ENCODE measurements around the gene SNRPB2. TPM values are rescaled to one million over a fixed set of nuclear protein-coding genes. Genes with fewer than 3 reads are reported as not detected.
A peak's percentile ranks its signal among the peaks of the same experiment; 100 is the strongest.

The SNRPB2 gene
- total RNA-seq (10 to 100 TPM; 30.8 to 97.0 (median 40.0) TPM), polyA plus RNA-seq (10 to 100 TPM; 25.2 to 74.0 TPM), total RNA-seq (25.6 reads per million, percentile 56 among the genes with 10 or more reads in this experiment)

DNA sequence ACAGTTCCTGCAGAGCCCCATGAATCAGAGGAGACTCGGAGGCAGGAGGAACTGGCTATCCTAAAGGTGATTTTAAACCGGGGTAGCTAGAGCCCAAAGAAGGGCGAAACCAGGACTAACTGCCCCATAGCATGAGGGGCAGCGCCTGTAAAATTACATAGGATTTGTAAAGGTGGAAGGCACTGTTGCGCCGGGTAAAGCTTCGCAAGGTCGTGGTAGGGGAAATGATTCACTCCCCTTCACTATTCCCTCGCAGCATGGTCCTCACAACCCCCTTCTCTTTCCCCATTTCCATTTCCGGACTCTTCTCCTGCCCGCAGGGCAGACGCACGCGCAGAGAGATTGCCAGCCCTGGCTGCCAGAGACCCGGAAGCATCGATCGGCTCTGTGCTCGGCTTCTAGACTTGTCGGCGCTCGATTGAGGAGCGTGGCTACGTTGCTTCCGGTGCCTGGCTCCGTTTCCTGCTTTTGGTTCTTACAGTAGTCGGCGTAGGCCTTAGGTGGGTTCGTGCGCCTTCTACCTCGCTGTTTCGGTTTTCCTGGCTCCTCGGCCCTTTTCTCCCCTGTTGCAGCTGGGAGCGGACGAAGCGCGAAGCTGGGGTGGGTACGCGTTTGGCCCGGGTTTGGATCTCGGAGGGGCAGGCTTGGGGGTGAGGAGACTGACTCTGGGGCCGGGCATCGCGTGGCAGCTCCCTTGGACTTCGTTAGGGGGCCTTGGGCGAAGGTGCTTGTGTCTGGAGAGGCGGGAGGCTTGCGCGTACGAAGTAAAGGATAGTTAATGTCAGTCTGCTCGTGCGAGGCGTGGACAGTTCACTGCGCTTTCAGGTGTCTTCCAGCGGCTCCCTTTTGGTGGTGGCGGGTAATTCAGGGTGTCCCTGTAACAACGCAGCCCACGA lies at the start of gene SNRPB2:
SNRPB2 (plus strand) TSS at position 462 of the 896 bp plus-strand sequence. CDS start 1,677 bp downstream, outside the sequence.
- ATAC-seq (peak; percentile 98), DNase-seq (peak; percentile 75 to 94 (median 90))
- Mint-ChIP-seq H3K27ac (peak within 1 kb of the TSS; percentile 98 to 100 (median 100)), H3K27me3 (peaks cover 9 to 25% (median 15%) of the 10 kb centered on the region in 5 donors), H3K9me3 (peaks cover 0 to 10% (median 0%) of the 10 kb centered on the region in 11 donors), H3K4me1 (peaks cover 32 to 60% (median 56%) of the 10 kb centered on the region in 7 donors), H3K36me3 (peaks cover 5 to 38% (median 20%) of the 10 kb centered on the region in 5 donors), H3K4me3 (peak within 1 kb of the TSS; percentile 87 to 100 (median 99))
- intact Hi-C loops (cut with micrococcal nuclease), result loop anchor here (1.0 to 10.0 kb wide), 10 partner anchors 21 to 1837 kb away; partner anchors contain the start of genes KAT14 (in 2 of the 2), PET117 (in 2 of the 2), RRBP1 (in 2 of the 2) and DZANK1 (in 1 of the 2)
- ChIA-PET CTCF (interaction anchor here (0.6 kb wide), 1 partner anchor 1586 kb away, joined by 3 read pairs; no protein-coding TSS in a partner anchor), POLR2A (interaction anchor here (0.7 to 3.6 kb wide), 6 partner anchors 19 to 1778 kb away, joined by 3 to 19 read pairs (median 4); partner anchors contain the start of genes KIF16B, SEC23B and ZNF133)
- peak within 1 kb of the TSS; percentile 94 for H3K27ac ChIP-seq (ENCODE audit: low read depth, low read length)
- no peaks in the 10 kb centered on the region for H3K9me3 ChIP-seq (ENCODE audit: control insufficient read depth in 2 of 3, low read length in 3 of 3)
- H3K4me1 ChIP-seq (ENCODE audit: control insufficient read depth in 2 of 2, insufficient read depth in 2 of 2, low read length in 2 of 2), result peaks cover 30 to 40% of the 10 kb centered on the region in 2 donors
- H3K36me3 ChIP-seq (ENCODE audit: control insufficient read depth in 2 of 3, insufficient read depth in 3 of 3, low read length in 3 of 3), result peaks cover 2 to 27% (median 6%) of the 10 kb centered on the region in 3 experiments
- no peaks in the 10 kb centered on the region for H3K27me3 ChIP-seq (ENCODE audit: control insufficient read depth in 2 of 2, insufficient read depth in 2 of 2, low read length in 2 of 2)
- peak within 1 kb of the TSS; percentile 93 for H3K4me3 ChIP-seq (ENCODE audit: low read length)

- POLR2A ChIA-PET, result no interaction called here
- Mint-ChIP-seq H3K9me3 (no peaks in the 10 kb centered on the region), H3K27me3 (peaks cover 5 to 13% (median 8%) of the 10 kb centered on the region in 5 donors), H3K4me3 (no peak overlapping the region), H3K27ac (no peak overlapping the region), H3K36me3 (peaks cover 0 to 4% (median 0%) of the 10 kb centered on the region in 5 donors), H3K4me1 (peaks cover 0 to 1% (median 0%) of the 10 kb centered on the region in 7 donors)
- ATAC-seq, result no peak
- Histone ChIP-seq H3K27me3 (ENCODE audit: control insufficient read depth in 2 of 2, insufficient read depth in 2 of 2, low read length in 2 of 2) (no peaks in the 10 kb centered on the region), H3K27ac (ENCODE audit: low read depth, low read length) (no peak overlapping the region), H3K36me3 (ENCODE audit: control insufficient read depth in 2 of 3, insufficient read depth in 3 of 3, low read length in 3 of 3) (no peaks in the 10 kb centered on the region), H3K4me1 (ENCODE audit: control insufficient read depth in 2 of 2, insufficient read depth in 2 of 2, low read length in 2 of 2) (no peaks in the 10 kb centered on the region), H3K9me3 (ENCODE audit: control insufficient read depth in 2 of 3, low read length in 3 of 3) (no peaks in the 10 kb centered on the region), H3K4me3 (ENCODE audit: low read length) (no peak overlapping the region)
- intact Hi-C loops (cut with micrococcal nuclease), result no loop called here
- no peak for DNase-seq
- CTCF ChIA-PET, result no interaction called here
These were observed 45.4 kb upstream of the SNRPB2 start for GRCh38 chr20:16684416-16684815.

DNA sequence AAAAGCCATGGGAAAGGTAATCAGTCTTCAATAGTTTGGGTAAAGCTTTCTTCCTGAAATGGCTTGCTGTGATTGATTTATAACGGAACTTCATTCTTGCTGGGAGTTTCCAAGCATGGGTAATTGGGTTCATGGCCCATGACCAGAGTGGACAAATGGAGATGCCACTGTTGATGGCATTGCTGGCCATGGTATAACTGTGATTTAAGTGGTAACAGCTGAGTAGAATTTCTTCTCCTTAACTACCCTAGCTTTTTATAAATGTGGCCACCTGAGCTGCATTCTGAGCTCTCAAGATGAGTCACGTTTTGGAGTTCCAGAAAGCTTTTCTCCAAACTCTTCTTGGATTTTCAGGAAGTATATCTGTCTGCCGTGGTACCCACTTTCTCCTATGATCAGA lies 39.9 kb upstream of the SNRPB2 start:
- Mint-ChIP-seq H3K36me3 (peaks cover 0 to 4% (median 0%) of the 10 kb centered on the region in 5 donors), H3K27ac (no peak overlapping the region), H3K4me1 (peaks cover 1 to 15% (median 10%) of the 10 kb centered on the region in 7 donors), H3K9me3 (no peaks in the 10 kb centered on the region), H3K27me3 (peaks cover 5 to 20% (median 13%) of the 10 kb centered on the region in 5 donors), H3K4me3 (no peak overlapping the region)
- intact Hi-C loops (cut with micrococcal nuclease), result no loop called here
- Histone ChIP-seq H3K27me3 (ENCODE audit: control insufficient read depth in 2 of 2, insufficient read depth in 2 of 2, low read length in 2 of 2) (no peaks in the 10 kb centered on the region), H3K36me3 (ENCODE audit: control insufficient read depth in 2 of 3, insufficient read depth in 3 of 3, low read length in 3 of 3) (no peaks in the 10 kb centered on the region), H3K4me1 (ENCODE audit: control insufficient read depth in 2 of 2, insufficient read depth in 2 of 2, low read length in 2 of 2) (peaks cover 0 to 3% of the 10 kb centered on the region in 2 donors), H3K4me3 (ENCODE audit: low read length) (no peak overlapping the region), H3K9me3 (ENCODE audit: control insufficient read depth in 2 of 3, low read length in 3 of 3) (no peaks in the 10 kb centered on the region), H3K27ac (ENCODE audit: low read depth, low read length) (no peak overlapping the region)
- DNase-seq (no peak), ATAC-seq (no peak)
- ChIA-PET POLR2A (no interaction called here), CTCF (no interaction called here)

- no peaks in the 10 kb centered on the region for H3K27me3 ChIP-seq (ENCODE audit: control insufficient read depth in 2 of 2, insufficient read depth in 2 of 2, low read length in 2 of 2)
- Mint-ChIP-seq H3K27ac (no peak overlapping the region), H3K9me3 (no peaks in the 10 kb centered on the region), H3K4me3 (no peak overlapping the region), H3K36me3 (peaks cover 0 to 4% (median 0%) of the 10 kb centered on the region in 5 donors), H3K4me1 (peaks cover 1 to 15% (median 10%) of the 10 kb centered on the region in 7 donors), H3K27me3 (peaks cover 5 to 22% (median 13%) of the 10 kb centered on the region in 5 donors)
- H3K4me1 ChIP-seq (ENCODE audit: control insufficient read depth in 2 of 2, insufficient read depth in 2 of 2, low read length in 2 of 2), result peaks cover 0 to 3% of the 10 kb centered on the region in 2 donors
- no peaks in the 10 kb centered on the region for H3K9me3 ChIP-seq (ENCODE audit: control insufficient read depth in 2 of 3, low read length in 3 of 3)
- no peak overlapping the region for H3K27ac ChIP-seq (ENCODE audit: low read depth, low read length)
- no peak for DNase-seq
- ATAC-seq, result no peak
- no peaks in the 10 kb centered on the region for H3K36me3 ChIP-seq (ENCODE audit: control insufficient read depth in 2 of 3, insufficient read depth in 3 of 3, low read length in 3 of 3)
- no peak overlapping the region for H3K4me3 ChIP-seq (ENCODE audit: low read length)
- intact Hi-C loops (cut with micrococcal nuclease), result no loop called here
- ChIA-PET CTCF (no interaction called here), POLR2A (no interaction called here)
These were observed 38.4 kb upstream of the SNRPB2 start for GRCh38 chr20:16691381-16691780.

DNA sequence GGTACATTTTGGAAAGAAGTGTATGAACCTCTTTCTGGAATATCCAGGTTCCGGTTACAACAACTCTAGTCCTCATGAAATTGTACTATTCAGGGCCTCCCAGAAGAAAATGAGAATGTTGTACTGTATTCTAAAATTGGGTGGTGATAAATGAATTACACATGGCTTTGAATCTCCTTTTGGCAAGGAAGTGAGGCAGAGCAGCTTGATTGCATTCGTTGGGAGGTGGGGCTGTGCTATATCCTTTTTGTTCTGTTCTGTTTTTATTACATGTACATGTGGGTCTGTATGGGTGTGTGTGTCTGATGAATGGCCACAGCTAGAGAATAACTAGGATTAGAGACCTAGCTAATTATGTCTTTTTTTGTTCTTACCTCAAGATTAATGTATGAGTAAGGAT lies 37.8 kb upstream of the SNRPB2 start:
- H3K36me3 Mint-ChIP-seq, result peaks cover 0 to 4% (median 0%) of the 10 kb centered on the region in 5 donors
- ChIA-PET CTCF (no interaction called here), POLR2A (no interaction called here)
- Histone ChIP-seq H3K4me3 (ENCODE audit: low read length) (no peak overlapping the region), H3K9me3 (ENCODE audit: control insufficient read depth in 2 of 3, low read length in 3 of 3) (no peaks in the 10 kb centered on the region), H3K36me3 (ENCODE audit: control insufficient read depth in 2 of 3, insufficient read depth in 3 of 3, low read length in 3 of 3) (no peaks in the 10 kb centered on the region), H3K27me3 (ENCODE audit: control insufficient read depth in 2 of 2, insufficient read depth in 2 of 2, low read length in 2 of 2) (no peaks in the 10 kb centered on the region), H3K27ac (ENCODE audit: low read depth, low read length) (no peak overlapping the region), H3K4me1 (ENCODE audit: control insufficient read depth in 2 of 2, insufficient read depth in 2 of 2, low read length in 2 of 2) (peaks cover 0 to 3% of the 10 kb centered on the region in 2 donors)
- ATAC-seq (no peak), DNase-seq (no peak)
- H3K27ac Mint-ChIP-seq, result peak overlapping the region in 1 of 9 donors; percentile 34
- peaks cover 8 to 22% (median 13%) of the 10 kb centered on the region in 5 donors for H3K27me3 Mint-ChIP-seq
- no peaks in the 10 kb centered on the region for H3K9me3 Mint-ChIP-seq
- H3K4me1 Mint-ChIP-seq, result peaks cover 1 to 15% (median 10%) of the 10 kb centered on the region in 7 donors
- H3K4me3 Mint-ChIP-seq, result no peak overlapping the region
- intact Hi-C loops (cut with micrococcal nuclease), result no loop called here

DNA sequence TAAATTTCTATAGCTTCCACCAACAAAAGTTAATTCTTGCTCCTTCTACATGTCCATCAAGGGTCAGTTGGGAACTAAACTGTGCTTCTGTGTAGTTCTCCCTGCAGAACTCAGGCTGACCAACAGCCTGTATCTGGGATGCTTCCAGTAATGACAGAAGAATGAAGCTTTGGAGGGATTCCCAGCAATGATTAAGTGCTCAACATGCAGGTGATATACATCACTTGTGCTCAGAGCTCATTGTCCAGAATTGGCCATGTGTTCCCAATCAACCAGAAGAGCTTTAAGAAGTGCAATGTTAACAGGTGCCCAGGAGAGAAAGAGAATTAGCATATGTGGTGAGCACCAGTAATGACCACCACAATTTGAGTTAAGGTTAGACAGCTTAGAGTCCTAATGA lies 37.4 kb upstream of the SNRPB2 start:
- no peaks in the 10 kb centered on the region for H3K27me3 ChIP-seq (ENCODE audit: control insufficient read depth in 2 of 2, insufficient read depth in 2 of 2, low read length in 2 of 2)
- intact Hi-C loops (cut with micrococcal nuclease), result no loop called here
- Mint-ChIP-seq H3K9me3 (no peaks in the 10 kb centered on the region), H3K36me3 (peaks cover 0 to 4% (median 0%) of the 10 kb centered on the region in 5 donors), H3K27me3 (peaks cover 7 to 22% (median 13%) of the 10 kb centered on the region in 5 donors), H3K4me1 (peaks cover 1 to 15% (median 10%) of the 10 kb centered on the region in 7 donors), H3K4me3 (no peak overlapping the region), H3K27ac (no peak overlapping the region)
- no peak overlapping the region for H3K27ac ChIP-seq (ENCODE audit: low read depth, low read length)
- peaks cover 0 to 3% of the 10 kb centered on the region in 2 donors for H3K4me1 ChIP-seq (ENCODE audit: control insufficient read depth in 2 of 2, insufficient read depth in 2 of 2, low read length in 2 of 2)
- no peaks in the 10 kb centered on the region for H3K9me3 ChIP-seq (ENCODE audit: control insufficient read depth in 2 of 3, low read length in 3 of 3)
- ChIA-PET POLR2A (no interaction called here), CTCF (no interaction called here)
- no peaks in the 10 kb centered on the region for H3K36me3 ChIP-seq (ENCODE audit: control insufficient read depth in 2 of 3, insufficient read depth in 3 of 3, low read length in 3 of 3)
- no peak overlapping the region for H3K4me3 ChIP-seq (ENCODE audit: low read length)
- ATAC-seq, result no peak
- no peak for DNase-seq

Measured in naive thymus-derived CD4-positive, alpha-beta T cell (primary cell).